Caki2 (cell line): ENCODE results near the gene MFSD12. TPM values are rescaled to one million over a fixed set of nuclear protein-coding genes. Genes with fewer than 3 reads are reported as not detected.

Source experiments
- DNase-seq: peaks from one replicate; pipeline ENCODE4 v3.0.0-alpha.2; 2015; ENCODE audit warnings: low read depth
- in situ Hi-C: cut with HindIII; loops from 2 replicates; pipeline ENCODE4 v1.10.0; 2016; ENCODE audit warnings: low sequenced_read_pairs, low pct_unique_long_range_greater_than_20kb, mixed read lengths
- total RNA-seq: library from RNA; depleted of rRNA; stranded (reverse); fragments of >200 nt; shearing (Covaris generic); gene quantifications from 2 replicates; pipeline ENCODE4 v1.2.3, GENCODE V29; 2014; ENCODE audit warnings: low replicate concordance; rRNA removed

MFSD12 gene
- total RNA-seq, 1 experiment from 2014 or later, result 98.9 TPM

- in situ Hi-C loops, result no loop called here
Measured at GRCh38 chr19:3500429-3501101, 56.8 kb downstream of the MFSD12 start, which contains the start of gene DOHH. Gene DOHH, minus strand, starts transcription at chr19:3500674. Its CDS starts 3,860 bp downstream, at chr19:3496814.

GRCh38 chr19:3499738-3500428 lies 57.5 kb downstream of the MFSD12 start:
- no peak for DNase-seq
- in situ Hi-C loops, result no loop called here

More at GRCh38 chr19:3500429-3501101, 56.8 kb downstream of the MFSD12 start, which contains the start of gene DOHH:
- peak; percentile 85 for DNase-seq

GRCh38 chr19:3497757-3498520 lies 59.4 kb downstream of the MFSD12 start:
- in situ Hi-C loops, result no loop called here

GRCh38 chr19:3496392-3497273 lies 60.8 kb downstream of the MFSD12 start:
- no peak for DNase-seq
- in situ Hi-C loops, result no loop called here

More at GRCh38 chr19:3497757-3498520, 59.4 kb downstream of the MFSD12 start:
- no peak for DNase-seq

DNA sequence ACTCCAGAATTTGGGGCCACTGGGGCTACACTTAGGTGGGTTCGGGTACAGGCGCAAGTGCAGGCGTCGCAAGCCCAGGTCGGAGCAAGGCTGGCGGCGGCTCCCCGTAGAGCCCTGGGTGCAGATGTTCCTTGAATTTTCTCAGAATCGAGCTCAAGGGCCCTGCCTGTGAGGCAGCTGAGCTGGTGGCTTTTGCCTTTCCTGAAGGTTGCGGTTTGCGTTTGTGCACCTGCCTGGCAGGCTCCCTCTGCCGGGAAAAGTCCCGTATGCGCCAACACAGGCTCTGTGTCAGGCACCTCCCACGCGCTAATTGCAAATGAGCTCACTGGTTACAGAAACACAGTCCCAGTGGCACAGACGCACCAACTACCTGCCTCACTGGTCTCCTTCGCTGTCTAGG lies 62.8 kb downstream of the MFSD12 start:
- in situ Hi-C loops, result no loop called here
- no peak for DNase-seq

Other genes with a start within 250 kb of the MFSD12 start
- 0.06 and 4.6 TPM in 2 replicates for gene NFIC, start 191.0 kb downstream of the MFSD12 start, total RNA-seq
- not detected in 2 replicates for gene SMIM24, start 77.1 kb downstream of the MFSD12 start, total RNA-seq
- not detected in 2 replicates for gene SMIM44, start 74.1 kb downstream of the MFSD12 start, total RNA-seq
- 19.1 and 34.2 TPM in 2 replicates for gene DOHH, start 56.9 kb downstream of the MFSD12 start, total RNA-seq
- 23.0 and 46.7 TPM in 2 replicates for gene FZR1, start 51.3 kb downstream of the MFSD12 start, total RNA-seq
- not detected in 2 replicates for gene TEKTIP1, start 18.4 kb downstream of the MFSD12 start, total RNA-seq
- 142 and 164 TPM in 2 replicates for gene HMG20B, start 15.4 kb upstream of the MFSD12 start, total RNA-seq
- gene GIPC3, start 27.9 kb upstream of the MFSD12 start, total RNA-seq, result not detected in 2 replicates
- 0.98 TPM in 1 of 2 replicates, not detected in the other for gene TBXA2R, start 49.3 kb upstream of the MFSD12 start, total RNA-seq
- gene CACTIN, start 69.2 kb upstream of the MFSD12 start, total RNA-seq, result 19.8 and 29.5 TPM in 2 replicates
- 2.3 and 6.4 TPM in 2 replicates for gene PIP5K1C, start 142.9 kb upstream of the MFSD12 start, total RNA-seq
- gene TJP3, start 150.8 kb upstream of the MFSD12 start, total RNA-seq, result 2.7 and 5.0 TPM in 2 replicates
- gene APBA3, start 204.1 kb upstream of the MFSD12 start, total RNA-seq, result 26.1 and 29.0 TPM in 2 replicates
- gene MRPL54, start 205.1 kb upstream of the MFSD12 start, total RNA-seq, result 15.6 and 26.7 TPM in 2 replicates
- not detected in 2 replicates for gene RAX2, start 214.6 kb upstream of the MFSD12 start, total RNA-seq
- gene MATK, start 228.8 kb upstream of the MFSD12 start, total RNA-seq, result not detected in 2 replicates